Liver (tissue), 3 donors: ENCODE measurements around the gene MMP8.

Experiments used
- ATF3 ChIP-seq: IDR thresholded peaks from 2 replicates; pipeline ENCODE4 v1.6.1; 2016; ENCODE audit warnings: antibody characterized with exemption
- CTCF ChIP-seq: fragments of 150-350 bp; IDR thresholded peaks from 2 replicates; pipeline ENCODE4 v1.5.1; 2017; ENCODE audit warnings: improper control_type of control experiment, low read depth, low read length; ENCODE audit not compliant: missing input control
- EGR1 ChIP-seq, 2 donors: IDR thresholded peaks; 2 replicates each; pipeline ENCODE4 v1.6.1; 2016 to 2018; ENCODE audit warnings: antibody characterized with exemption in 2 of 2, low read depth in 2 of 2
- FOXA1 ChIP-seq: IDR thresholded peaks from 2 replicates; pipeline ENCODE4 v1.6.1; 2016; ENCODE audit warnings: antibody characterized with exemption
- GABPA ChIP-seq, 2 donors: IDR thresholded peaks in 1 of 2; conservative IDR thresholded peaks in 1 of 2; 2 replicates each; pipeline ENCODE4 v1.6.1; 2016; ENCODE audit warnings: antibody characterized with exemption in 2 of 2, mild to moderate bottlenecking in 1 of 2, moderate library complexity in 1 of 2
- HNF4A ChIP-seq, 2 donors: conservative IDR thresholded peaks; 2 replicates each; pipeline ENCODE4 v1.6.1; 2016; ENCODE audit warnings: antibody characterized with exemption in 2 of 2, mild to moderate bottlenecking in 2 of 2
- JUND ChIP-seq, 2 donors: IDR thresholded peaks; 2 replicates each; pipeline ENCODE4 v1.6.1; 2016; ENCODE audit warnings: antibody characterized with exemption in 2 of 2
- MAX ChIP-seq: IDR thresholded peaks from 2 replicates; pipeline ENCODE4 v1.6.1; 2016; ENCODE audit warnings: antibody characterized with exemption
- RAD21 ChIP-seq, 2 donors: IDR thresholded peaks; 2 replicates each; pipeline ENCODE4 v1.6.1; 2016; ENCODE audit warnings: antibody characterized with exemption in 2 of 2, mild to moderate bottlenecking in 2 of 2
- REST ChIP-seq: IDR thresholded peaks from 2 replicates; pipeline ENCODE4 v1.6.1; 2016; ENCODE audit warnings: antibody characterized with exemption, mild to moderate bottlenecking
- SP1 ChIP-seq: IDR thresholded peaks from 2 replicates; pipeline ENCODE4 v1.6.1; 2018; ENCODE audit warnings: antibody characterized with exemption, mild to moderate bottlenecking
- TAF1 ChIP-seq: conservative IDR thresholded peaks from 2 replicates; pipeline ENCODE4 v1.6.1; 2016; ENCODE audit warnings: antibody characterized with exemption, mild to moderate bottlenecking
- YY1 ChIP-seq: IDR thresholded peaks from 2 replicates; pipeline ENCODE4 v1.6.1; 2016; ENCODE audit warnings: antibody characterized with exemption, mild to moderate bottlenecking
- ZBTB33 ChIP-seq: IDR thresholded peaks from 2 replicates; pipeline ENCODE4 v1.6.1; 2016; ENCODE audit warnings: antibody characterized with exemption
- donor health status: healthy.
- donor health status: healthy.

- TF ChIP-seq JUND (IDR thresholded peaks at IDR 0.05) (no peak), CTCF (no peak), MAX (no peak), TAF1 (no peak), YY1 (no peak), EGR1 (IDR thresholded peaks at IDR 0.05; ENCODE audit: low read depth in 2 of 2) (no peak), ATF3 (no peak), FOXA1 (no peak), REST (no peak), RAD21 (IDR thresholded peaks at IDR 0.05) (no peak), GABPA (IDR thresholded peaks at IDR 0.05 in 1 of 2, conservative IDR thresholded peaks at IDR 0.05 in 1 of 2) (no peak), SP1 (no peak), HNF4A (conservative IDR thresholded peaks at IDR 0.05) (no peak), ZBTB33 (no peak)
Measured at GRCh38 chr11:102705626-102706025, 19.1 kb downstream of the MMP8 start, which contains the start of gene MMP27.
